ENCODE data around the gene COLEC11.
A peak's percentile ranks its signal among the peaks of the same experiment; 100 is the strongest.
"Not testable (repeated sequence)": the region's sequence is repeated elsewhere in the genome, so short reads cannot be mapped to it uniquely, and the experiment has no call there.

COLEC11 gene

DNA sequence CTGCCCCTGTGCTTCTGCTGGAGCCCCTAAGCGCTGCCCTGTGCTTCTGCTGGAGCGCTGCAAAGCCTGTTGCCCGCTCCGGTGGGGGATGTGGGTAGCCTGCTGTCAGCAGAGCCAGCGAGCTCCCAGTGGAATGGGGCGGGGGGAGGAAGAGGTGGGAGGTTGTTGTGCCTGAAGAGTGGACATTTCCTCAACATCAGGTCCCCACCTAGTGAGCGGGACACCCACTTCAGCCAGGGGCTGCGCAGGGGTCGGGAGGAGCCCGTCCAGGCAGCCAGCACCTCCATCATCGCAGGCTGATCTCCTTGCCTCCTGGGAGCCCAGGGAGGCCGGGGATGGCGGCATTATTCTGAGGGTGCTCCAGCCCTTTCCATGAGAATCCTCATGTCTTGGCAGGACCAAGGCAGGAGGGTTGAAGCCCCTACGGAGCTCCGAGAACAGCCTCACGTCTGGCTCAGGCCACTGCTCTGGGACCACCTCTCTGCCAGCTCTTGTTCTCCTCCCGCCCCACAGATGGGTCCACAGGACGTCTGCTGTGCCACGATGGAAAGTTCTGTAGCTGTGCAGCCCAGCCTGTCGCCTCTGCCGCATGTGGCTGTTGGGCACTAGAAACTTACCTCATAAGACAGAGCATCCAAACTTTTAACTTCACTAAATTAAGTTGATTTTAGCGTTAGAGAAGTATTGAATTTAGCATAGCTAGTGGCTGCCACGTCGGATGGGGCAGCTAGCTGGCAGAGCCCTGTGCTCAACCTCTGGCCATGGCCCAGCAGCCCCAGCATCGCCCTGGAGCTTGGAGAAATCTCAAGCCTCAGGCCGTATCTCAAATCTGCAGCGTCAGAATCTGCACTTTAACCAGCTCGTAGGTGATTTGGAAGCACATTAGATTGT is 61.2 kb downstream of the COLEC11 start:
- no peak for DNase-seq

- peak; percentile 90 for DNase-seq
These were observed 62.1 kb downstream of the COLEC11 start for GRCh38 chr2:3656762-3657721.

DNA sequence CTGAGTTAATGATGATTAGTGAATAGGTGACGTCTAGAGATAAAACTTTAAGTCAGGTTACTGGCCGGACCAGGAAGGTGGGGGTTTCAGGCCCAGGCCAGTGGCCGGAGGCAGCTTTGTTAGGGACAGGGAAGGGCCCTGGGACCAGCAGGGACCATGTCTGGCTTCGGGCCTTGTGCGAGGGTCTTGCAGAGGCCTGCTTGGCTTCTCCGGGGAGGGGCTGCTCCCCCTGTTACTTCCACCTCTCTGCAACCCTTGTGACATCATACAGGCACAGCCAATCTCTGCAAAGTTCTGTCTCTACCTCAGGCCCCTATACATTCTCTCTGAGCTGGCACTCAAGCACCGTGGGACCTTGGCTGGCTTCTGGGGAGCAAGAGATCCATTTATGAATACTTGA is 63.0 kb downstream of the COLEC11 start, which contains the start of gene ALLC:
Gene ALLC, plus strand, starts transcription at position 320 of the 400 bp plus-strand sequence. CDS start 12,958 bp downstream, outside the sequence.
- no peak for DNase-seq

GRCh38 chr2:3659447-3660432 is 64.8 kb downstream of the COLEC11 start:
- peak; percentile 30 for DNase-seq

DNA sequence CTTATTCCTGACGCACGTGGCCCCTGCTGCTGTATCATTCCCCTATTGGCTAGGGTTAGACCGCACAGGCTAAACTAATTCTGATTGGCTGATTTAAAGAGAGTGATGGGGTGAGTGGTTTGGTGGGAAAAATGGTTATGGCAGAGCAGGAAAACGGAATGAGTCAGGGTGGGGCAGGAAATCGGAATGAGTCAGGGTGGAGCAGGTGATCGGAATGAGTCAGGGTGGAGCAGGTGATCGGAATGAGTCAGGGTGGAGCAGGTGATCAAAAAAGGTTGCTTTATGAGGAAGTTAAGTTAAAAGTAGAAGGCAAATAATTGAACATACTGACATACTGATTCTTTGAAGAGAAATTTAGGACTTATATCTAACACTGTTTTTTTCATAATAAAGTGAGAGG is 65.7 kb downstream of the COLEC11 start:
- not testable (repeated sequence) for DNase-seq

GRCh38 chr2:3661149-3661660 is 66.3 kb downstream of the COLEC11 start:
- no peak for DNase-seq

GRCh38 chr2:3662239-3662638 is 67.3 kb downstream of the COLEC11 start:
- DNase-seq = no peak

GRCh38 chr2:3664118-3664517 is 69.2 kb downstream of the COLEC11 start:
- DNase-seq = no peak

GRCh38 chr2:3664925-3665324 is 70.0 kb downstream of the COLEC11 start:
- no peak for DNase-seq

DNA sequence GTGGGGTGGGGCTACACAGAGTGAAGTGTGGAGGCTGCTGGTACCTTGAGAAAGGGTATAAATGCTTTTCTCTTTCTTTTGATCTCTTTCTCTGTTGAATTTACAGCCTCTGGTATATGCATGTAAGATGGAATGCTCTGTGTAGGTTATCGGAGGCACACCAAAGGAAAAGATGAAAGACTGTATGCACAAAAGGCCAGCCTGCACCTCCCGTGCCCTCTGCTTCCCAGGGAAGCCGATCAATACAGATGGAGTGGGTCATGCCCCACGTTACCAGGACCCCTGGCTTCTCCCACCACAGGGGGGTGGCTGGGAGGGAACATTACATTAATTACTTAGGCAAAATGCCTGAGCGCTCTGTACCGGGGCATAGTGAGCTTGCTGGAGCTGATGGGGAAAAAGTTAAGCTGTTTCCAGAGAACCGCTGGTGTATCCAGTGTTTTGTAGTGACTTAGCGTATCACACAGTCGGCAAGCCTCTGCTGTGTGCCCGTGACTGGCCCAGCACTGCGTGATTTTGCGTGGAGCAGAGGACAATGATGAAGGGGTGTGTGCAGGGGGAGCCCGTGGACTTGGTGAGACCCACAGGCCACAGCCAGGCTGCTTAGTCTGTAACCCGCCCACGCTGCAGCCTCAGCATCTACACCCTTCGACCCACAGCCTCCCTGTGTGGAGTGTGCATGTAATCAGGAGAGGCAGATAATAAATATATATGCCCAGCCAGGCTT is 71.1 kb downstream of the COLEC11 start:
- DNase-seq = no peak

- peak; percentile 66 for DNase-seq
These were observed 71.7 kb downstream of the COLEC11 start for GRCh38 chr2:3666613-3666975.

- DNase-seq = peak; percentile 90
These were observed 72.3 kb downstream of the COLEC11 start for GRCh38 chr2:3667151-3667631.

- DNase-seq = no peak
These were observed 74.7 kb downstream of the COLEC11 start for GRCh38 chr2:3669656-3670055.

DNA sequence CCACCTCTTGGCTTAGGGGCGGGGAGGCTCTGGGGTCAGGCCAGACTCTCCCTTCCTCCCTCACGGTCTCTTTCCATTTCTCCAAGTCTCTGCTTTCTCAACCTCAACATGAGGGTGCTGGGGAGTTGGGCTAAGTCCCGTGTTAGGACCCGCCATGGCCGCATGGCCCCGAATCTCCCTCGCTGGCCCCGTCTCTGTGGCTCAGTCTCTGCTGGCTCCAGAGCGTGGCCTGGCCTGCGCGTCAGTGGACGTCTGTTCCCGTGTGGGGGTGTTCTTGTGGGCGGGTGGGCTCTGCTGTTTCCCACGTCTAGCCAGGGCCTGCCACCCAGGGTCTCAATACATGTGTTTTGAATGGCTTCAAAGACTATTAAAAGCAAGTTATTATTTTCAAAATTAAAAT is 75.5 kb downstream of the COLEC11 start:
- no peak for DNase-seq

- DNase-seq = no peak
These were observed 76.0 kb downstream of the COLEC11 start for GRCh38 chr2:3670941-3671340.

DNA sequence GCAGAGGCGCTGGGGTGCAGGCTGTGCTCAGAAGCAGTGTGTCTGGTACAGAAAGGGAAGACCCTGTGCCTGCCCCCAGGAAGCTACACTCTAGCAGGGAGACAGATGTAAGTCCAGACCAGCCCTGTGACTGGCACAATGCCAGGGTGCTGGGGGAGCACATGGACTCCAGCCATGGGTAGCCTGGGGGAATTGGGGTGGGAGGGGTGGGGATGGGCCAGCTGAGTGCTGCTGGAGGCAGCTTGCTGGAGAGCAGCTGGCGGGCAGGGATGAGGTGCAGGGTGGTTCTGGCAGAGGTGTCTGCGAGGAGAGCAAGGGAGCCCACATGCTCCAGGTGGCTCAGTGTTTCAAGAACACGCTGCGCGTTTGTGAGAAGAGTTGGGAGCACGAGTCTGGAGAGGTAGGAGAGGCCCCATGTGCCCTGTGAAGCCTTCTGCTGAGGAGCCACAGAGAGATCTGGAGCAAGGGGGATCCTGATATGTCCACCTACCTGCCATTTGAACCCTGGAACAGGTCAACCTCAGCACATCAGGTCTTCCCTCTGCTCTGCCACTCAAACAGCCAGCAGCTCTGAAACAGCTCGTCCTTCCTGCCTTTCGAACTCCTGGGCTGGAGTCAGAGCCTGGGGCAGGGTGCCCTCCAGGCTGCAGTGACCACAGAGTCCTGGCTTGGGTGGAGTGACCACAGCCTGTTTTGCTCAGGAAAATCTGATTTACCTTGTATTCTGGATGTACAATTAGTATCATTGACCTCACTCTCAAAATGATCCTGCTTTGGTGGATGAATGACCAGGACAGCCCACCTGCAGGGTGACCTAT is 78.2 kb downstream of the COLEC11 start:
- DNase-seq = no peak

- no peak for DNase-seq
These were observed 79.3 kb downstream of the COLEC11 start for GRCh38 chr2:3674066-3674845.

DNA sequence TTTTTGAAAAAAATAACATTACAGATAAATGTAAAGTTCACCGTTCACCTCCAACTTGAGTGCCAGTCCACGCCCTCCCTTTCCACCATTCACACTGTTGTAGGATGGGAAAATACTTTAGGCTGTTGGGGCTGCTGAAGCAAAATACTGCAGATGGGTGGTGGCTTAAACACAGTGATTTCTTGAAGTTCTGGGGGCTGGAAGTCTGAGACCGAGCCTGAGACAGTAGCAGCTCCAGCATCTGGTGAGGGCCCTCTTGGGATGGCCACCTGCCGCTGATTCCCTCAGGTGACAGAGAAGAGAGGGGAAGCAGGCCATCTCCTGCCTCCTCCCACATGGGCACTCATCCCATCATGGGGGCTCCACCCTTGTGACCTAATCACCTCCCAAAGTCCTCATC is 80.8 kb downstream of the COLEC11 start:
- DNase-seq = no peak

GRCh38 chr2:3677436-3677835 is 82.5 kb downstream of the COLEC11 start:
- no peak for DNase-seq
